SW480 (cell line): ENCODE measurements around the gene HAND2.

Experiments used
- DNase-seq: peaks from one replicate; pipeline ENCODE4 v3.0.0-alpha.2; 2016; ENCODE audit warnings: low spot score

HAND2 gene

DNA sequence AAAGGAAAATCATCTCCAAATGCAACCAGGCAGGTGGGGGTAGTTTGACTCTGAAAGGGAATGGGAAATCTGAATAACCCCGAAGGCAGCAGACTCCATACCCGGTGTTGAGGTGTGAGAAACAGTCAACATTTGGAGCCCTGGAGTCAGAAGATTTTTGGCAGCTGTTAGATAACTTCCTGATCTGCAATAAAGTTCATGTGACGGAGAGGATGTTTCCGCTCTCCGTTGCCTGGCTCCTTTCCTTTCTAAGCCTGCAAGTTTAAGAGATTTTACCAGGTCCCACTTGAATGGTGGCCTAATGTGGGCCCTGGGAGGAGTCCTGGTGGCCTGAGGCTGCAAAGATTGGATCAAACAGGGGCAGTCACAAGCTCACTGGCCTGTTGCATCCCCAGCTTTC, 27.7 kb downstream of the HAND2 start:
- DNase-seq: no peak

DNA sequence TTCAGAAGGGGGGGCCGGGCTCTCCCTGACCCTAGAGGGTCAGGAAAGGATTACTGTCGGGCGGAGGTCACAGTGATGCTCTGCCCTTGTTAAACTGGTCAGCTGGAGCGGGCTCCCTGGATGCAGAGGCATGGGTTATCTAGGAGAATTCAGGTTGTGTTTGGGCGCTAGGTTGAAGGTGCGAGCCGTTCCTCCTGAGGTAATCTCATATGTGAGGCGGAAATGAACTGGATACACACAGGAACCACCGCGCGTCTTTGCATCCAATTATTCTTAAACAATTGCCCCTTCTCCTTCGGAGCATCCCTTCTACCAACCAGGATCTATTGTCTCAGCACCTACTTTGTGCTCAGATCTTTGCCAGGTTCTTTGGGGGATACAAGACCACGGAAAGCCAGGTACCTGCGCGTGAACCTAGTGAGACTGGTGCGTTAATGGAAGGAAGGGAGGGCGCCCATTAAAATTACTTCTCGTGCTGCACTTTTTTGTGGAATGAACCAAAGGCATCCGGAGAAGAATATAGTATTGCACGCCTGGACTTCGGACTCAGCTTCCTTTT, 28.4 kb downstream of the HAND2 start:
- no peak for DNase-seq

DNA sequence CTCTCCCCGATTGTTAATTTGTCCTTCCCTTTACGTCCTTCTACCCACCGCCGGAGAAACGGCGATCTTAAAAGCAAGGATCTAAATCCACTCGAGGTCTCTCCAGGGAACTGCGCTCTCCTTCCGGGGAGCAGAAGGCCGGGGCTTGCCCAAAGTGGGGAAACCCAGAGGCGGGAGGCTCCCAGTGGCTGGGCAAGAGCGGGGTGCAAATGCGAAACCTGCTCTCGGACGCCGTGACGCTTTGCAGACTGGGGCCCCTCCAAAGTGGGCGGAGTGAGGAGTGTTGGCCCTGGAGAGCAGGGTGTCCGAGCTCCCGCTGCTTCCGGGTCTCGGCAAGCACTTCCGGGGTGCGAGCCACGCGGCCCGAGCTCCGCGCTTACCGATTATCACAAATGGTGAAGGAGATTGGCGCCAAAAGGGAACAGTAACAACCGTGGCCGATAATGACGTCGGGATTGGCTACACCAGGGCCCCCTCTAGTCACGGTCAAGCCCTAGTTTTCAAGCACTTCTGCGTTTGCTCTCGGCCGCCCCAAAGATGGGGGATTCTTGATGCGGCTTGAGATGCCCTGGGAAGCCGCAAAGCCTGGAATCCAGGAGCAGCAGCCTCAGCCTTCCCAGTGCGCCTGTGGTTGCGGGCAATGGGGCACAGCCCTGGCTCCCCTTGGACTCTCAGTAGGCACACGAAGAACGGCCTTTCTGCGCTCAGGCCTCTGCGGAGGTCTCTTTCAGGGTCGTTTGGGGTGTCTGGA, 29.0 kb downstream of the HAND2 start:
- no peak for DNase-seq

DNA sequence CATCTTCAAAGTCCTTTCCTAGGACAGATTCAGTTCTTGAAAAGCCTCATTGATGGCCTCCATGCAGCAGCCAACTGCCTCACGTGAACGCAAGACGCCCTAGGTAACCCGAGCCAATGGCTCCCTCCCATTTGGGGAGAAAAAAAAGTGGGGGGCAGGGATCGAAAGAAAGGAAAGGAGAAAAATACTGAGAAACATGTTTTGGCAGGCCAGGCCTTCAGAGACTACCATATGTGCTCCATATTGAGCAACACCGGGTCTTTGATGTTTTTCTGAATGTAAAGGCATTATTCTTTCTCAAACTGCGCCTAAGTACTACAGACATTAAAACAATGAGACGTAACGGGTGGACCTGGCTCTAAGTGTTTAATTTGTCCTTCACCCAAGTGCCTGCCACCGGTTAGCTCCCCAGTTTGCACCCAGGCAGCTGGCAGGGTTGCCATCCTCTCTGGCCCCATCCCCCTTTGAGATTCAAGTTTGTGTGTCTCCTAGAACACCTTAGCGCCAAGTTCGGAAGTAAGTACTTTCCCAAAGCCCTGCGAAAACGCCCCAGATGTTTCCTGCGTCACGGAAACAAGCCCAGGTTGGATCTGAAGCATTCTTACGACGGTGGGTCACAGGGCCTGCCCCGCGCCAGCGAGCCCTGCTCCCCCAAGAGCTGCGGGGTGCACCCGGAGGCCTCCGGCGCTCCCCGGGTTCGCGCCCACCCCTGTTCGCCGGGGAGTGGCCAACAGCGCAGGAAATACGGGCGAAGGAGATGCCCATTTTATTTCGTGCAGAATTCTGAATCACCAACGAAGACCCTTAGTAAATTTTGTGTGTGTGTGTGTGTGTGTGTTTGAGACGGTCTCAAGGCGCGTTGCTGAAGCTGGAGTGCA, 30.1 kb downstream of the HAND2 start:
- DNase-seq: no peak

DNA sequence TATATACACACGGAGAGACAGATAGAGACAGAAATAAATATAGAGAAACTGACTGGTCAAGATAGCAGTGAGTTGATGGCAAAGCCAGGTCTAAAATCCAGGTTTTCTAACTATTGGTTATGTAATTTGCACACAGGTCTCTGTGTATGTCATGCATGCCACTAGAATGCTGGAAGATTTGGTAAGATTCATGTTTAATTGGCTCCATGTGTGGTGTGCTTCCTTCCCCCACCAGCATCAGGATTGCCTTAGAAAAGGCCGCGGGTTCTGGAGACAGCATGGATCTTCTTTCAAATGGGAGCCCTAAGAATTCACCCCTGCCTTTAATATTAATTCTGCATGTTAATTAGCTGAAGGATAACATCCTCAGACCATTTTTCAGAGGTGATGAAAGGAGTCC, 31.3 kb downstream of the HAND2 start:
- DNase-seq: no peak

DNA sequence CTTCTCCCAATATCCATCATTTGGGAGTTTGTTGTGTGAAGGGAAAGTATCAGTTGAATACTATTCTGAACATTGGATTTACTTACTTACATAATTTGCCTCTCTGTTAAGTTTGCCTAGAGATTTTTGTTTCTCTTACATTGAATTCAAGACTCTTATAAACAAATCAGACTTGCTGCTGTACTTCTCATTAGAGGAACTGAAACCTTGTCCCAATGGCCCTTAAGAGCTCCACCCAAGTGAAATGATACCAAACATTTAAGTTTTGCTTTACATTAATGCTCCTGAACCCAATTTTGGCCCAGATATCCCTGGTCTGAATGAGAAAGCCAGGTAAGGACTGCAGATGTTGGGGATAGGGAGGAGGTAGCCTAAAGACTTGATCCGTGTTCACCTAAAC, 32.0 kb downstream of the HAND2 start:
- no peak for DNase-seq

DNA sequence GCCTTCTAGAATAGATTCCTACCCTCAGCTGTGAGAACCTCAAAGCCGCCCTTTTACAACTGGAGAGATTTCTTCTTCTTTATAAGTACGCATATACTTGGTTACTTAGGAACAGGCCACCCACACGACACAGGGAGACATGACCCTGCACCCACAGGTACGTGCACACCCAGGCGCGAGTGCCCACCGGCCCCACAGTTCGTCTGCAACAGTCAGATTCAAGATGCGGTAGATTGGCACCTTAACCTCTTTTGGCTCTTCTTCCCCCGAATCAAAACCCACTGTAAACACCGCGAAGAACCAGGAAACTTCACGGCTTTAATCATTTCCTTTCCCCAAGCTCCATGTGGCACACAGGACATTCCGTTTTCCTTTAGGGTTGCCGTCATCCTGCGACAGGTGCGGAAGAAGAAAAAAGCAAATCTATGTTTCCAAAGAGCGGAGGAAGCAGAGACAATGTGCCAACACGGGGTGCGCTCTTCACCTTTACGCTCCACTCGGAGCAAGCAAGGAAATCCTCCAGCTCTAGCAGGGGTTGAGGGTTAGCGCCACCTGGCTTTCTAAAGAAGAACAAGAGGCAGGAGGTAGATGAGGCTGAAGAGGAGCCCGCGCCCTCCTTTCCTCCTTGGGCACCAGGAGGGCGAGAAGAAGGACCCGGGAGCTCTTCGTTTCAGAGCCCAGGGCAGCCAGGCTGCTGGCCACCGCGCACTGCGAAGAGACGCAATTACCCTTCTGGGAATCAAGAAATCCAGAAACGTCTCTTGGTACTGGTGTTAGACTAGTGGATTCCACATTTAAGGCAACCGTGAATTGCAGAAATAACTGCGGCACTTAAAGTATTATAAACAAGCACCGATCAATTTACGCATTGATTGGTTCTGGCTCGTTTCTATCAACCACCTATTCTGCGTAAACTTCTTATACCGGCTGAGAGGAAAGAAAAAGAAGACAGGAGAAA, 35.7 kb downstream of the HAND2 start:
- DNase-seq: peak; percentile 70

DNA sequence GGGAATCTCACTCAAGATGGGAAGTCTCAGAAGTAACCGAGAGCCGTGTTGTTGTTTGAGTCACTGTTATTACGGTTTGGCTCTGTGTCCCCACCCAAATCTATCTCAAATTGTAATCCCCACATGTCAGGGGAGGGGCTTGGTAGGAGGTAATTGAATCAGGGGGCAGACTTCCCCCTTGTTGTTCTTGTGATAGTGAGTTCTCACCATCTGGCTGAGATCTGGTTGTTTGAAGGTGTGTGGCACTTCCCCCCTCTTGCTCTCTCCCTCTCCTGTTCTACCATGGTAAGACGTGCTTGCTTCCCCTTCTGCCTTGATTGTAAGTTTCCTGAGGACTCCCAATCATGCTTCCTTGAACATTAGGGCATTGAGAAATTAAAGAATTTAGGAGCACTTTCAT, 37.0 kb downstream of the HAND2 start:
- no peak for DNase-seq

DNA sequence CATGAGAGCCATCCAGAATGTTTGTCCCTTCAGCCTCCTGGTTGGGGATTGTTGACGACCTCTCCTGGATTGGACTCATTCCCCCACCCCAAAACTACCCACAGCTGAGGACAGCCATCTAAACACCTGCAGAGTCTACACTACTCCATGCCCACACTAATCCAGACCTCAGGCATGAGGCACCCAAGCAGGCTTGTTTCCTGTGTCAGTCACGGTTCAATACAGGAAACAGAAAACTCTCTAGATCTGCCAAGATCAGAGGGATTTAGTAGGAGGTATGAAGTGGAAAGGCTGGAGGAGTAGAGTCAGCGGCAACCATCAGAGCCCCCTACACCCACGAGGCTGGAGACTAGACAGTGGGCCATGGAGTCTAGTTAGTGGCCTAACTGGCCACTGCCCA, 37.7 kb downstream of the HAND2 start:
- DNase-seq: no peak

DNA sequence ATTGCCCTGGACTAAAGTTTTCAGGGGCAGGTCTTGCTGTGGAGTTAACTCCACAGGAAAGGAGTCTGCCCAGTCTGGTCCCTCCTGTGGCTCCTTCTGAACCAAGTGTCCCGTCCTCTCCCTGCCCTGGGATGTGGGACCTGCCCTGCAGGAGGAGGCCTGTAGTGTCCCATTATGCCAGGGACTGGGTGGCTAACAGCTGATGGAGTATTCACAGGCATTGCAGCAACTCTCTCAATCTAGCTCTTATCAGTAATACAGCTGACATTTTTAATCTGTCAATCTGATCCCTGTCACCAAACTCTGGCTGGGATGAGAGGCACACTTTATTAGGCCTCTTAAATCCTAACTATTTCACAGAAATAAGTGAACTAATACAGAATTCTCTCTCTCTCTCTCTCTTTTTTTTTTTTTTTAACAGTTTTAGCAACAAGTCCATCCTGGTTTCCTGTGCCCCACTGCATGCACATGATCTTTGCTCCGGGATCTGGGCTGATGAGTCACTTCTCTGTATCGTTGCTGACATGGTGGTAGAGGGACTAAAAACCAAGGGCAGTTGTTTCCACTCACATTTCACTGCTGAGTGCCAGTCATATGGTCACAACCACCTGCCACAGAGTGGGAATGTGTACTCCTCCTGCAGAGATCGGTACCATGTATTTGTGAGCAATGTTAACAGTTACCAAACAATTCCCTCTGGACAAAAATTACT, 39.1 kb downstream of the HAND2 start:
- peak; percentile 50 for DNase-seq

DNA sequence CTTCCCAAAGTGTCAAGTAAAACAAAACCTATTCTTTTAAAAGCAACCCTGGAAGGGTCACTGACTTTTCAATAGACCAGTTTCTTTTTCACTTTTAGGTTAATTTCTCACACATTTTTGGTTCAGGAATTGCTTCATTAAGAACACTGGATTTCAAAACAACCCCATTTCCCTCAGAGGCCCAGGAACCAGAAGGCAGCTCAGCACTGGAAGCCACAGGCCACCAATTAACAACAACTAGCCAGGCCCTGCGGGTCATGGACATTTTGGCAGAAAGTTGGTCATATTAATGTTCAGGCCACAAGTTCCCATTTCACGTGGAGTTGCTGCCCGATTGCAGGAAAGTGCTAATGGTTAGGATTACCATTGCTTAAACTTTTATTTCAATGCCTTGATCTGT, 39.8 kb downstream of the HAND2 start:
- DNase-seq: no peak

DNA sequence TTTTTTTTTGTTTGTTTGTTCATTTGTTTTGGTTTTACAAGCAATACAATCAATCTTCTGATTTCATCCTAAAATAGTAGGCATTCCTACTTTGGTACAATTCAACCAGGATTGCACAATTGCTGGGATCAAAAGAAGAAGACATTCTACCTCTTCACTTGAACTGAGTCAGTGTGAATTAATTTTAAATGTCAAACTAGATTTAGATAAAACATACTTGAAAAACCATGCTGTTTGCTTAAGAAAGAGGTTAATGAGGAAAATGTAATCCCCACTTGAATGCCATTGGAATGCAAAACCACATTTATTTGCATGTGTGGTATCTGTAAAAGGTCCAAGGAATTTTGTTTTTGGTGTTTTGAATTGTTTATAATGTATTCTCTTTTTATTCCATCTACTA, 40.5 kb downstream of the HAND2 start:
- DNase-seq: no peak

DNA sequence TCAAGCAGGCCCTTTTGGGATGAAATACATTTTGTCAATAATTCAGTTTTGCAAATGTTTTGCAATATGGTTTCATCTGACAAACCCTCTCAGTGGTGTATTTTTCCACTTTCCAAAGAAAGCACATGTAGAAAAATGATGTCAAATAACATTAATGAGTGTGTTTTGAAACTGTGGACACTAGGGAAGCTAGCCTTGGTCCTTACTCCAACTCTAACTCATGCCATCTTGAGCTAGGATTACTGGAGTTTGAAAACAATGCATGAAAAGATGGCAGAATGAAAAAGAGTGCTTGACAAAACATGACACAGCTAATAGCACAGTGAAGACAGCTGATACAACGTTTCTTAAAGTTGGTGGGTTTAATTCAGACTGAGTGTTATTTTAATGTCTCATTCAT, 41.4 kb downstream of the HAND2 start:
- no peak for DNase-seq

DNA sequence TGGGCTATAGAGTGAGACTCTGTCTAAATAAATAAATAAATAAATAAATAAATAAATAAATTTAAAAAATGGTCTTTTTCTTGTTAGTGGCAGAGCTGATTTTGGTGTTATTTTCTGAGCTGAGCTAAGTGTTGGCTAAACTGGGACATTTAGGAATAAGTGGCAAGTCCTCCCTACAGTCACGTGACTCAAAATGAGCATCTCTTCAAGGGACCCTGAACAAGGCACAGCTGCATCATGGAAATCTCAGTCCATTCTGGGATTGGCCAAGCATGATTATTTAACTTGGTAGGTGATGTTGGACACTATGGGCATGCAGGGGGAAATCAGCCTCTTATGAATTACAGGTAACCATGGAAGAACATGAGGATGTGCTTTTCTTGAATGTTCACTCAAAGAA, 42.0 kb downstream of the HAND2 start:
- DNase-seq: no peak

DNA sequence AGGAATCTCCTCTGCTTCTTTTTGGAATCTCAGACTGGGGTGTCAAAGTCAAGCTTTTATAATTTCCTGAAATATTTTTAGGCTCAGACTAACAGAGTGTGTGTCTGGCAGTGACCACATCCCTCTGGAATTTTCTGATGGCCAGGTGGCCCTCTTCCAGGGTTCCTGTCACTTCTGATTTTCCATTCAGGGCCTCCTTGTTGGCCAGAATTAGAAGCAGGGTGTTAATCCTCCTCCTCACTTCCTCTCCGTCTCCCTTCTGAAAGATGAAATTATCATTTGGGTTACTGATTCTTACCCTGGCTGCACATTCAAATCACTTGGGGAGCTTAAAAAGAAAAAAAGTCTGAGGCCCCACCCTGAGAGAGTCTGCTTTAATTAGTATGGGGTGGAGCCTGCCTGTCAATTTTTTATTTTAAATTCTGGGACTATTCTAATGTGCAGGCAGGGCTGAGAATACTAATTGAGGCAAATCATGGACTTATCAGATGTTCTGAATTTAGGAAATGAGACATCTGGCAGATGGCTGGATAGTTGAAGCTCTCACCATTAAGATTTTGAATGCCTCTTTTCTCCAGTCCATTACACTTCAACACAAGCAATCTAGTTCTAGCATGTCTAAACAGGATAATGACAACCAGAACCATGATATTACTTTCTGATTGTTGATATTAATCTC, 43.2 kb downstream of the HAND2 start:
- DNase-seq: no peak

DNA sequence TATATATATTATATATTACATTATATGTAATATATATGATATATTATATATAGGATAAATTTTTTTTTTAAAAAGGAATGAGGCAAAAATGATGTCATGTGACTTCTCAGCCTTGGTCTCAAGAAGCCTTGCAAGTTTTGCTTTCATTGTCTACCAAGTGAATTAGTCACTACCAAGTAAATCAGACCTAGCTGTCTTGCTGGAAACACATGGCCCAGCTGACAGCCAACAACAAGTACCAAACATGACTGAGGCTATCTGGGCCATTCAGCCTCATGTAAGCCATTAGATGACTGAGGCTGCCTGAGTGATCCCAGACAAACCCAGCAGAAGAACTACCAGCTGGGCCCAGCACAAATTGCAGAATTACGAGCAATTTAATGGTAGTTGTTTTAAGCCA, 44.9 kb downstream of the HAND2 start:
- DNase-seq: no peak

DNA sequence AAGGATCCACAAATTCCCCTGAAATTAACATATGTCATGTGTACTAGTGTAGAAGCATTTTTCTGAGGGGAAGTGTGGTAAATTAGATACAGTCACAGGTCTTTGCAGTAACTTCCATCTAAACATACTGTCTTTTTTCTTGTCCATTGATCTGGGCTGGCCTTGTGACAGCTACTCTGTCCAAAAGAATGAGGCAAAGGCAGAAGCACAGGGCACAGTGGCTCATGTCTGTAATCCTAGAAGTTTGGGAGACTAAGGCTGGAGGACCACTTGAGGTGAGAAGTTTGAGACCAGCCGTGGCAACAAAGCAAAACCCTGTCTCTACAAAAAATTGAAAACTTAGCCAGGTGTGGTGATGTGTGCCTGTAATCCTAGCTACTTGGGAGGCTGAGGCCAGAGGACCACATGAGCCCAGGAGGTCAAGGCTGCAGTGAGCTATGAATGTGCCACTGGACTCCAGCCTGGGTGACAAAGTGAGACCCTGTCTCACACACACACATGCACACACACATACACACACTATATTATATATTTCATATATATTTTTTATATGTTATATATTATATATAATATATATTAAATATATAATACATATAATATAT, 47.6 kb downstream of the HAND2 start:
- DNase-seq: no peak

DNA sequence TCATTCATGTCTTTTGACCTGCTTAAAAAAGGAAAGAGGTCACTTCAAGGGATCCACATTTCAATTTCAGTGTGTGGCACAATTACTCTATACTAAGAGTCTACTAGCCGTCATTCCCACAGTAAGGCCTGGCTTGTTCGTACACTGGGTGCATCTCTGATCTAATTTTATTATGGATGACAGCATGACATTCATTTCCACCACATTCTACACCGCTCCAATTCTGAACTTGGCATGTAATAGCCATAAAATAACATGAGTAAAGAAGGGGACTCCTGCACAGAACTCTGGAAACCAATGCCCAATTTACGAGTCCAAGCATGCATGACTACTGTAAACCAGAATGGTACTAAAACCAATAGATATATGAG, 51.1 kb downstream of the HAND2 start:
- no peak for DNase-seq

DNA sequence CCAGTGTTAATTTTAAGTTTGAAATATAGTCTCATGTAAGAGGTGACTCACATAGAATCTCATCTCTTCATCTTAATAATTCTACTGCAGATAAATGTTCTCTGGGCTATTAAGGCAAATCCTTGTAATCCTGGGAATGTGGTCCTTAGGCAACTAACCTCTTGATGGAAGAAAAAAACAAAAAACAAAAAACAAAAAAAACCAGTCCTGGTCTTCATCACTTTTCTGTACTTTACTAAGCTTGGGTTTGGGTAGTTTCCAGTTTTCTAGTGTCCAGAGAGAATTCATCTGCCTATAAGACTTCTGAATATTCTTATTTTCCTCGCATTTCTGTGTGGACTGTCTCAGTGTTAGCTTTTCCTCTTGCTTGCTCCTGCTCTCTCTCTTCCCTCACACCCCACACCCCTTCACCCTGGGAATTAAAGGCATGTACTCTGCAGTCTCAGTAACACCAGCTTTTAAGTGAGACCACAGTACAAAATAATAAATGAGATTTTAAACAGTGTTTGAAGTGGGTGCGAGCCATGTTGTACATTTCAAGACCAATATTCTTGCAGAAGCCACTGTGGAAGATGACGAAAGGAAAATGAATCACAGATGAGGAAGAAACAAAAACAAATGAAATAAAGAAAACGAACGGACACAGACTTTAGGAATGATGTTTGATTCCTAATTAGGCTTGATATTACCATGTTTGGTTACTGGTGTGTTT, 51.7 kb downstream of the HAND2 start:
- DNase-seq: no peak

DNA sequence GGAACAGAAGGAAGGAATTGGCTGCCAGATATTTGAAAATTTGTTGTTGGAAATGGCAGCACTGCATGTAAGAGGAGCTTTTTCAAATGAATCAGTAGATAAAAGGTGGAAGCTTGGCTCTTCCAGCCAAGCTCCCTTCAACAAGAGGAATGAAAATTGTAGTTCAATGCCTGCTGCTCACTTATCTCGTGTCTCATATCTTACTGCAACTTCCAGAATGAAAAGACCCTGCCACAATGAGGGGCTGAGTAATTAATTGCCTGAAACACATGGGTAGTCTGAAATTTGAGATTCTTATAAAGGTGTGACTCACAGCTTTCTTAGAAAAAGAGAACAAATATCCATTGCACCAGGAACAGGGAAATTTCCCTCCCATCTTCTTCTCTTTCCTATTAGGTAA, 53.0 kb downstream of the HAND2 start:
- DNase-seq: no peak
